ENCODE measurements around the gene ACTR8.

DNA sequence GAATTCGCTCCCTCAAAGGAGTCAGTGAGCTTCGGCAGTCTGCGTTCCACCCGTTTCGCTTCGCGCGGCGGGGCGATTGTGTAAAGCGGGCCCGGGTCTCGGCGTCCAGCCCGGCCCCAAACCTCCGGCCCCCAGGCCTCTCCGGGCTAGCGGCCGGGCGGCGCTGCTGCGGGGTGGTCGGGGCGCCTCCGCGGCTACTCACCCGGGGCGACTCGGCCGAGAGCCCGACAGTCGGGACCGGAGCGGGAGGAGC lies 36.1 kb downstream of the ACTR8 start:
- TF ChIP-seq CTCF (IDR thresholded peaks at IDR 0.05) (no peak), POLR2A (IDR thresholded peaks at IDR 0.05) (no peak)

Measured in heart left ventricle (tissue), 13 donors.